Stimulated activated CD4-positive, alpha-beta T cell treated with anti-CD3 and anti-CD28 coated beads, Interleukin-12 subunit alpha, Interleukin-12 subunit beta, amount 100 ng/mL, for 24 hours (primary cell): ENCODE results near the gene PLA2G2D.
"Not testable (repeated sequence)": the region's sequence is repeated elsewhere in the genome, so short reads cannot be mapped to it uniquely, and the experiment has no call there.

ENCODE experiments used
- DNase-seq, 2 experiments: peaks; one replicate each; pipeline ENCODE4 v3.0.0-alpha.2; 2020; ENCODE audit warnings: low read depth in 2 of 2

The PLA2G2D gene

DNA sequence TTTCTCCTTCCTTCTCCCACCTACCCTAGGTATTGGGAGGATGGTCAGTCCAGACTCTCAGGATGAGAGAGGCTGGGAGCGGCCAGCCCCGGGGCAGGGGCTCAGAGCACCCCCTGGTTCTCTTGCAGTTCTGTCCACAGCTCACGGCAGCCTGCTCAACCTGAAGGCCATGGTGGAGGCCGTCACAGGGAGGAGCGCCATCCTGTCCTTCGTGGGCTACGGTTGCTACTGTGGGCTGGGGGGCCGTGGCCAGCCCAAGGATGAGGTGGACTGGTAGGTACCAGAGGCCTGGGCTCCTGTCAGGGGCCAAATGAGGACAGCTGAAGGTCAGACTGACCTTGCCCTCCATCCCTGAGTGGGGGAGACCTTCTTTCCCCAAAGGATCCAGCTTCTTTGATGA, 24.0 kb upstream of the PLA2G2D start:
- no peak for DNase-seq

DNA sequence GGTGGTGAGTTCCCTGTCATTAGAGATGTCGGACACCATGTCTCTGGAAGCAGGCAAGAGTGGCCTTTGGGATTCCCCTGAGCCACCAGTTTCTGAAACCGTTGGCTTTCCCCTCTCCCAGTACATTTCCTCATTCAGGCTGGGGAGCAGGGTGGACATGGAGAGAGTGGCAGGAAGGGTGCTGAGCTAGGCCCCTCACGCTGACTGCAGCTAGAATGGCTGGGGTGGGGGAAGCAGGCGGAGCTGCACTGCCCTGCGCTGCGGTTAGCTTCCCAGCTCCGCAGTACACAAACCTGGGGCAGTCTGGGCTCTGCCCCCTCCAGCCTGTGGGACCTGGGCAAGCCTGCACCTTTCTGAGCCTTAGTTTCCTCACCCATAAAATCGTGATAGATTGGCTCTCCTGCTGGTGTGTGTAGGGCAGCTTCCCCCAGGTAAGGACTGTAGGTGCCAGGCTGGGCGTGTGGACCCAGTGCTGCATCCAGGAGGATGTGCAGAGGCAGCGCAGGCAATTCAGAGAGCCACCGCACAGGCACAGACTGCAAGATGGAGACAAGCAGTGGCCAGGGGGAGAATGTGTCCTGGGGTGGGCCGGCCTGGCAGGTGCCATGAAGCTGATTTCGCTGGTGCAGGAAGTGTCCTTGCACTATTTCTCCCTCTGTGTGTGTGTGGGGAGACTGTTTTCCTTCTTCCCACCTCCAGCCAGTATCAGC, 22.8 kb upstream of the PLA2G2D start:
- DNase-seq: no peak

DNA sequence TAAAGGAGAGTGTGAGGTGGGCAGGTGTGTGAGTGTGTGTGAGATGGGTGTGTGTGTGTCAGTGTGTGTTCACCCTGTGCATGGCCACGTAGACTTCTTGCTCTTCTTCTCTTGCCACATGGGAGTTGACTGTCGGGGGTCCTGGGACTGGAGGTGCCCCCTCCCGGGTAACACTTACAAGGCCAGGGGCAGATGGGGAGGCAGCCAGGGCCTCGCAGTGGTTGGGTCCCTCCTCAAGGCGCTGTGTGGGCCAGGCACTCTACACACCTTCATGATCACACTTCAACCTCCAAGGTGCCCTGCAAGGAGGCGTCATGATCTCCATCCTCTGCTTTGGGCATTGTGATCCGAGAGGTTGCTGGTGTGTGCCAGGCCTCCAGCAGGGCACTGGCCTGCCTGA, 22.1 kb upstream of the PLA2G2D start:
- no peak for DNase-seq

DNA sequence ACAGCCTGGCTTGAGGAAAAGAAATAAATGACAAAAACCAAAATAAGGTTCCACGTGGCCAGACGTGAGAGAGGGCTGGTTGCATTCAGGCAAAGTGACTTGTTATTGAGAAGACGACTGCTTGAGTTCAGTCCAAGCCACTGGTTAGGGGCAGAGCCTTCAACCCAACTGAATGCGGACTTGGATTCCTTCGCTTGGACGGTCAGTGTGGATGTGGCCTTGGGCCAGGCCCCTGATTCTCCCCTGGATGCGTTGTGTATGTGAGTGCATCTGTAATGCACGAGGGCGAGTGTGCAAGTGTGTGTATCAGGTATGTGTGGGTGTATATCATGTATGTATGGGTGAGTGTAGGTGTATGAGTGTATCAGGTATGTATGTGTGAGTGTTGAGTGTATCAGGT, 21.7 kb upstream of the PLA2G2D start:
- DNase-seq: no peak

DNA sequence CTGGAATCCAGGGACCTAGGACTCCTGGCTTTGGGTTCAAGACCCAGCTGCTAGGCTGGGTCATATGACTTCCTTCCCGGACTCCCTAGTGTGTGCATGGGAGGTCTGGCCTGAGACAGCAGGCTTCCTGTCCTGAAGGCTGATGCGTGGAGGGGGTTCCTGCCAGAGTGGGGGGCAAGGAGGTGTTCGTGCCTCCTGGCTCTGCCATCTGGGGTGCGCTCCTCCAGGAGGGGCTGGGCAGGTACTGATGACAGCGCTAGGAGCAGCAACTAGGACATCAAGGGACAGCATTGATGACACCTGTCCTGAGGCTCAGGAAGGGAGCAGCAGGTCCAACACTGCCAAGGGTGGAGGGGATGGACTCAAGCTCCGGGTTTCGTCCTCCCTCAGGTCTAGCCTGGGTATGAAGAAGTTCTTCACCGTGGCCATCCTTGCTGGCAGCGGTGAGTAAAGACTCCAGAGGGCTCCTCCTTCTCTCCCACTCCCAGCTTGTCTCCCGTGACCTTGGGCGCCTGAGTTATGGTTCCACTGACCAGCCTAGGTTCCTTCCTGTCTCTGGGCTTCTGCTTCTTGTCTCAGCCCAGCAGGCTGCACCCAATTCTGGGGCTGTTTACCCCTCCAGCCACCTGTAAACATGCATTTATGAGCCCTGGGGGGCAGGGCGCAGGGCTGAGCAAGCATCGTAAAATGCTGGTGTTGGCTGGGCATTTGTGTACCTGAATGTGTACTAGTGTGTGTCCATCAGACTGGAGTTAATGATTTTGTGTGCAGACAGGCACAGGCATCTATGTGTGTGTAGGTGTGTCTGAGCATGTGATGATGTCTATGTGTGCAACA, 20.7 kb upstream of the PLA2G2D start:
- DNase-seq: no peak

DNA sequence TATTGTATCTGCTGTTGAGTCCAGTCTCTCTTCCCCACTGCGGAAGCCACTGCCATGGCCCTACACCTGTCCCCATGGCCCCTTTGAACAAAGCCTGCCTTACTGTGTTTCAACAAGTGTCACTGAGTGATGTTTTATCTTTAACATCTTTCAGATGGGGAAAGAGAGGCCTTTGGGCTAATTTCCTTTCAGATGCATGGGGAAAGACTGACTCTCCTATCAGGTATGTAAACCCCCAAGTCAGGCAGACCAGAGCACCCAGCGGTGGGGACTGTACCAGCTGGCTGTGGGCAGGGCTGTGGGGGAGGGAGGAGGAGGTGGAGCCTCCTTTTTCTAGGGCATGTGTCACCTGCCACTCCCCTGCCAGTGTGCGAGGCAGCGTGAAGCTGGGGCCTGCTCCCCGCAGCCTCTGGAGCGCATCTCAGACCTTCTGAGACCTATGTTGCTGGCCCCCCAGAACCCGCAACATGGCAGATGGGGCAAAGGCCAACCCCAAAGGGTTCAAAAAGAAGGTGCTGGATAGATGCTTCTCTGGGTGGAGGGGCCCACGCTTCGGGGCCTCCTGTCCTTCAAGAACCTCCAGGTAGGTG, 19.7 kb upstream of the PLA2G2D start, which contains the start of gene PLA2G2F:
Gene PLA2G2F (plus strand): TSS at position 363 of the 590 bp plus-strand sequence. CDS start 105 bp downstream, at position 468.
- no peak for DNase-seq

DNA sequence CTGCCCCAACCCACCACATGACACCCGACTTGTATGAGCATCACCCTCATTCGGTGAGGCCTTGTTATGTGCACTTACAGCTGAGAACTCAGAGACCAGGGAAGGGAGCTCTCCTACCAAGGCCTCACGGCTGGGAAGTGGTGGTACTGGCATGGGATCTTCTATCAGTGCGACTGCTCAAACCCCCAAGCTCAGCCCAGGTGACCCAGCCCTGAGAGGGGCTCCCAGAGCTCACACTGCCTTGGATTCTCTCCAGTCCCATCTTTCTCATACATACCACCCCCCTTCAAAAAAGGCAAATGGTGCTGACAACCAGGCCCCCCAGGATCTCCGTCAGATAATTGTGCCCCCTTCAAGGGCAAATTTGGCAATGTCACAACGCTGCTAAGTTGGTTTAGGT, 19.0 kb upstream of the PLA2G2D start:
- DNase-seq: no peak

DNA sequence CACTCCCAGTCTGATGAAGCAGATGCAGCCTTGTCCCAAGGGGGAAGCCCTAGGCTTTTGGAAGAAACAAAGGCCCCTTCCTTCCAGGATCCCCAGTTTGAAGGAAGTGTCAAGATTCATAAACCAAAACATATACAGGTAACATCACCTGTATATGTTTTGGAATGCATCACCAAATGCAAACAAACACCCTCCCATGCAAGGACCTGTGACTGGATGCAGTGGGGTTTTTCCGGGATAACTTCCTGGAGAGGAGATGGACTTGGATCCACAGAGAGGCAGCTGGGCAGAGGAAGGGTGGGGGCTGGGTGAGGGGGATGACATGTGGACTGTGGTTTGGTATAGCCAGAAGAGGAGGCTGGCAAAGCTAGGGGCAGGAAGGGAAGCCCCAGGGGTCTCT, 18.3 kb upstream of the PLA2G2D start:
- DNase-seq: no peak

DNA sequence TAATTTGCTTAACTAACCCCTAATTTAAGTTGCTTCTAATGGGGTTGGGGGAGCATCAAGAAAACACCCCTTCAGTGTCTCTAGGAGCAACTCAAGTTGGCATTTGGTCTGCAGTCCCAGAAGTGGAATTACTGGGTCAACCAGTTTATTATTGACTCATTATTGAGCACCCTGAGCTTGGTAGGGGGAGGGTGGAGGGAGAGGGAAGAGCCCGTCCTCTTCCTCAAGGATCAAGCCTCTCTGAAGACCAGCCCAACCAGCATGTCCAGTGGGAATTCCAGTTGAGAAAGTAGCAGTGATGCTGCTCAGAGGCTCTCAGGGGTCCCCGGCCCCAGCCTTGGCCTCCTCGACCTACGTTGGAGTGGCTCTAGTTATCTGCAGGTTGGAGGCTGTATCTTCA, 17.7 kb upstream of the PLA2G2D start:
- no peak for DNase-seq

DNA sequence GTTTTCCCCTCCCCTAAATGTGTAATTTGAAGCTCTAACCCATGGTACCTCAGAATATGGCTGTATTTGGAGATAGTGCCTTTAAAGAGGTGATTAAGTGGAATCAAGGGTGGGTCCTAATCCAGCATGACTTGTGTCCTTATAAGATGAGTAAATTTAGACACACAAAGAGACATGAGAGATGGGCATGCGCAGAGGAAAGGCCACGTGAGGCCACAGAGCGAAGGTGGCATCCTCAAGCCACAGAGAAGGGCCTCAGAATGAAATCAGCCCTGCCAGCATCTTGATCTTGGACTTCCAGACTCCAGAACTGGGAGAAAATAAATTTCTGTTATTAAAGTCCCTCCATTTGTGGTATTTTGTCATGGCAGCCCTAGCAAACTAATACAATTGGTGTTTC, 16.9 kb upstream of the PLA2G2D start:
- no peak for DNase-seq

DNA sequence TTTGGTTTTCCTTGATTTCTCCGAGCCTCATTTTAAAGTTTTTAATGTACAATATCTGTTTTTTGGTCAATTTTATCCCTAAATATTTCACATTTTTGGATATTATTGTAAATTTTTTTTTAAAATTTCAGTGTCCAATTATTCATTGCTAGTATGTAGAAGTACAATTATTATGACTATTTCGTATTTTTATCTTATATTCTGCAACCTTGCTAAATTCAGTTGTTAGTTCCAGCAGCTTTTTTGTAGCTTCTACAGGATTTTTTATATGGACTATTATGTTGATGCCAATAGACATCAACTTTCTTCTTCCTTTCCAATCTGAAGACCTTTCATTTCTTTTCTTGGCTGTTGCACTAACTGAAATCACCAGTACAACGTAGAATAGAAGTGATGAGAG, 15.7 kb upstream of the PLA2G2D start:
- DNase-seq: no peak

DNA sequence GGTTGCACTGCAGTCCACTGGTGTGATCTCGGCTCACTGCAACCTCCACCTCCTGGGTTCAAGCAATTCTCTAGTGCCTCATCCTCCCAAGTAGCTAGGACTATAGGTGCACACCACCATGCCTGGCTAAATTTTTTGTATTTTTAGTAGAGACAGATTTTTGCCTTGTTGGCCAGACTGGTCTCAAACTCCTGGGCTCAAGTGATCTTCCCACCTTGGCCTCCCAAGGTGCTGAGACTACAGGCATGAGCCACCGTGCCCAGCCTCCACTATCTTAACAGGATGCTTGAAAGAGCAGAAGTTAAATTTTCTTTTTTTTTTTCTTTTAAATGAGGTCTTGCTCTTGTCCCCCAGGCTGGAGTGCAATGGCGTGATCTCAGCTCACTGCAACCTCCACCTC, 11.2 kb upstream of the PLA2G2D start:
- DNase-seq: not testable (repeated sequence)

DNA sequence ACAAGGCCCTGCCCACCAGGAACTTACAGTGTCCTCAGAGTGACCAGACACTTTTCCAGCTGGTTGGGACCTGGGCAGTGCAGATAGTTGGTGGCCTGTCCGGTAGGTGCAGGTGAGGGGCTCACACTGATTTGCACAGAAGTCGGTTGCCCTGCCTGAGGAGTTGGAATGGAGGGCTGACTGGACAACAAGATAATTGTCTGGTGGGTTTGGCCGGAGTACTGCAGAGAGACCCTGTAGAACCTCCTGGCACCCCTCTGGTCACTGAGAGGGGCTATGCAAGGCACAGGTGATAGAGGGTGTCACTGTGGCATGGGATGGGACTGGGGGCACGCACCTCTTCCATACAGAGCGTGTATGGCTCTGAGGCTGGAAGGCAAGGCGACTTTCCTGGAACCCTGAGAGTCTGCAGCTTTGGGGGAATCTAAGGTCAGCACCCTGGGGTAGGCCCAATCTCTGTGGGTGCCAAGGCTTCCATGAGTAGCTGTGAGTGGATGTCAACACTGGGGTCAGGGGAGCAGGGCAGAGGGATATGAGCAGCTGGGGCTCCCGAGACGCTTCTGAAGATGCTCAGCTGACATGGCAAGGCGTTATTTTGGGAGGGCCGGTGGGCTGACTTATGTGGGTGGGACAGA, 7.6 kb upstream of the PLA2G2D start:
- no peak for DNase-seq

DNA sequence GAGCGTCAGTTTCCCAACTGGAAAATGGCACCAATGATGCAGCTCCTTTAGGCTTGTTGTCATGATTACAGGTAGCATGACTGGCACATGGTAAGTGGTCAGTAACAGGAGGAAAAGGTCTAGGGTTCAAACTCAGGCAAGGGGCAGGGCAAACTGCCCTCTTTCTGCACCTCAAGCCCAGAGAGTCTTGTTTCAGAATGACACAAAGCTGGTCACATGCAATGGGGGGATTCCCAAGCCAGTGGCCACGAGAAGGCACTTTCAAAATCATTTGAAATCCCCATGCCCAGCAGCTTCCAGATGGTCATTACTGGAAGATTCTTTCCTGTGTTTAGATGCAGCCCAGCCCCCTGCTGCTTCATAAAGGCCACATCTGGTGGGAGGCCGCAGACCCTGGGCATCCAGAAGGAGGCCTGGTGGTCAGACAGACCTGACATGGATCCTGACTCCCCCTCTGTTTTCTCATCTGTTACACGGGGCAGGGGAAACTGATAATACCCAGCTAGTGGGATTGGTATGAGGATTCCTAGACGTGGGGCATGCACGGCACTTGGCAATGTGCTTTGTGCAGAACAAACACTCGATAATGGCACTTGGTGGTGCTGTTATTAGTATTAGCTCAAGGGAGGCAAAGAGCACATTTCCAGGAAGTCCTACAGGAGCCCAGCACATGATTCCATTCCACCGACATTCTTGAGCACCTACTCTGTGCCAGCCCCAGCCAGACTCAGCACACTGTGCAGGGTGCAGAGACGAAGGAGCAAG, 6.9 kb upstream of the PLA2G2D start:
- DNase-seq: no peak

DNA sequence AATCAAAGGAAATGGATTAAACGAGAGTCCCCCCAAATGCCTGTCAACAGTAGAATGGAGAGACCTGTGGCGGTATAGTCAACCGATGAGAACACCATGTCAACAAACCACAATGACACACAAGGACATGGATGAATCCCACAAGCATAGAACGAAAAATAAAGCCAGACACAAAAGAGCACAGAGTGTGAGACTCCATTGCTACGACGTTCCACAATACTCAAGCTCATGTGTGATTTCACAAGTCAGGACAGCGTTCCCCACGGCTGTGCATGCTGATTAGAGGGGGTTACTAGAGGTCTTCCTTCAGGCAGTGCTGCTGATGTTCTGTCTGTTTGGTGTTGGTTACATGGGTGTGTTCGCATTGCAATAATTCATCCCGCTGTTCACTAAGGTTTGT, 5.8 kb upstream of the PLA2G2D start:
- DNase-seq: no peak

DNA sequence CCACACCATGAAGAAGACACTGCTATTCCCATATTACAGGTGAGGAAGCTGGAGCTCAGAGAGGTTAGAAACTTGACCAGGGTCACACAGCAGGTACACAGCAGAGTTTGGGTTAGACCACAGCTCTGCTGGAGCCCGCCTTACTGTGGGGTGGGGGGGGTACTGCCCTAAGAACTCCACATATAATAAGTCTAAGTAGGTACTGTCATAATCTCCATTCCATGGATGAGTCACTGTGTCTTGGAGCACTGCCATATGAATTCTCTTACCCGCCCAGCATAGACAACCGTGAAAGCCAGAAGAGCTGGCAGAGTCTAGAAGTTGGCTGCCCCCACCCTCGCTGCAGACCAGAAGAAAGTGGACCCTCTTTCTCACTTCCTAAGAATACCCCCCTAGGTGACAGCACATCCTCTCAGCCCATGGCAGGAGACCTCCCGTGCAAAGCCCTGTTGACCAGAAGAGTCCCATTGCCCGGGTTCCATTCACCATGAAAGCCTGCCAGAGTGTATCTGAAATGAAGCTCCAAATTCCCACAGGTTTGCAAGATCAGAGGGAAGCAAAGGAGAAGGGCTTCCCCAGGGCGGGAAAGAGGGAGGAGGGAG, 5.2 kb upstream of the PLA2G2D start:
- DNase-seq: no peak

DNA sequence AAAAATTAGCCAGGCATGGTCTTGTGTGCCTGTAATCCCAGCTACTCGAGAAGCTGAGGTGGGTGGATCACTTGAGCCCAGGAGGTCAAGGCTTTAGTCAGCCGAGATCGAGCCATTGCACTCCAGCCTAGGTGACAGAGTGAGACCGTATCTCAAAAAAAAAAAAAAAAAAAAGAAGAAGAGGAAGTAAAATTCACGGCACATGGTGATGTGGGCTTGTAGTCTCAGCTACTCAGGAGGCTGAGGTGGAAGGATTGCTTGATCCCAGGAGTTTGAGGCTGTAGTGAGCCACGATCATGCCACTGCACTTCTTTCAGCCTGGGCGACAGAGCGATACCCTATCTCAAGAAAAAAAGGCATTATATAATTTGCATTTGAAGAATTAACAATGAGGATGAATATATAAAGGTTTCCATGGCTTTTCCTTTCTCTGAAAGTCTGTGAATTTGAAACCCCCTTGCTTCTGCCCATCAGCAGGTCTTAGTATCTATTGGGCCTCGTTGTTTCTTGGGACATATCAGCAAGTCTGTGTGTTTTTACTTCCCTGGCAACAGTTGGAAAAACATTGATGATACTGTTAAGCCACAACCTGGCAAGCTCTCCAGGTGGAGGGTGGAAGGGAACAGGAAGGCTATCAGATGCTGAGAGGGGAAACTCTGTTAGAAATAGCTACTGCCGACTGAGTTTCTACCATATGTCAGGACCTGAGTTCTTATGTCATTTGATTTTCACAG, 4.6 kb upstream of the PLA2G2D start:
- DNase-seq: no peak

DNA sequence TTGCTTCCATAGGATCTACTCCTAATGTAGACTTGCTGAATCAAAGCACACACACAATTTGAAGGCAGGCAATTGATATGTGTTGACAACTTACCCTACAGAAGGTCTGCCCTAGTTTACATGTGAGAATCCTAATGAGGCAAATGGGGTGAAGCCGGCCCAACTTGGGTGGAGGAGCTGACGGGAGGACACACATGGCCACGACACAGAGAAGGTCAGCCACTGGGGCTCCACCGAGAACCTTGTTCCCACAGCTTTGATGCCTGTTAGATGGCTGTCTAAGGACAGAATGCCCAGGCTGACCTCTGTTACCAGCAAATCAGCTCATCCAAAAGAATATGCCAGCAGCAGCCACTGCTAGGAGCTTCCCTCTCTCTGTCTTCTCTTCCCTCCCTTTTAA, 1.5 kb upstream of the PLA2G2D start:
- DNase-seq: no peak

DNA sequence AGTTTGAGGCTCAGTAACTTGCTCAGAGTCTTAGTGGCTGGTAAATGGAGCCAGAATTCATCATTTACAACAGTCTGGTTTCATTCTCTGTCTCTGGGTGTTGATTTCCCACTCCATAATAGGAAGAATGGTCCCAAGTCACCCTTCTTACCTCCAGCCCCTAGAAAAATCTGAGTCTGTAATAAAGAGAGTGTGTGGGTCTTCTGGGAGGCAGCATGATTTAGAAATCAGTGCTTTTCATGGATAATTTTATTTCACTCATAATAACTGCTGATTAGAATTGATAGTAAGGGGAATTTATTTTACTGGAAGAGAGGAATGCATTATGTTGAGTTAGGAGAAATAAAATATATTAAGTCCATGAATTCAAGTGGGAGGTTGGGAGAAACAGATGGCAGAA, 2.1 kb downstream of the PLA2G2D start:
- no peak for DNase-seq

DNA sequence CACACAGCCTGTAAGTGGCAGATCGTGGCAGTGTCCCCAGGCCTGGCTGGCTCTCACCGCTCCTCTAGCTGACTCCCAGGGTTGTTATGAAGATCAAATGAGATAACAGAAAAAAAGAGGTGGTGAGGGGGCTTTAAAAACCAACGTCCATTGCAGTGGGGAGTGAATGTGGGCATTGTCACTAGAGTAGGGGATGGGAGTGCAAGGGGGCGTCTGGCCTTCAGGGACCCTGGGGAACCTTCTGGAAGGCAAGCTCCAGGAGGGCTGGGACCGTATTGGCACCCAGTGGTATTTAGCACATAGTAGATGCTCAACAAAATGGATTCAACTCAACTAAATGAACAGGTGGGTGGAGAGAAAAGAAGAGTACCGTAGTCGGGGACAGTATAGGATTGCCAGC, 3.4 kb downstream of the PLA2G2D start:
- DNase-seq: no peak

DNA sequence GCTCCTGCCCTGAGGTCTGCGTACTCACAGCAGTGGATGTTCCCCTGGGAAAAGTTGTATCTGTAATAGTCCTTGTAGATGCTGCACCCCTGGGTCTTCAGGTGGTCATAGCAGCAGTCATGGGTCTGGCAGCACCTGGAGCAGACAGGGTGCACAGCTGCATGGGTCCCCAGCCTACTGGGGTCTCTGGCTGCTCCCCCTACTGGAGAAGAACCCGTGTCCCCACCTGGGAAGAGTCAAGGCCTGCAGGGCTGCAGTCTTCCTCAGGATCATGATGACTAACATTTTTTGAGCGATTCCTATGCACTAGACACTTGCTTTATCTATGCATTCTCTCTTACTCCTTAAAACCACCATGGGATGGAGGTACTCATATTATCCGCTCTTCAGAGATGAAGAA, 3.9 kb downstream of the PLA2G2D start:
- DNase-seq: no peak
